CD14-positive monocyte (primary cell): ENCODE measurements around the gene UBXN7. TPM values are rescaled to one million over a fixed set of nuclear protein-coding genes. Genes with fewer than 3 reads are reported as not detected.
"Not testable (repeated sequence)": the region's sequence is repeated elsewhere in the genome, so short reads cannot be mapped to it uniquely, and the experiment has no call there.

Experiments
- DNase-seq, 3 donors: peaks; one replicate each; pipeline ENCODE4 v3.0.0-alpha.2; 2011 to 2022
- H2AFZ ChIP-seq: 2 replicates; pipeline ENCODE4 v1.6.0; 2012; ENCODE audit warnings: mild to moderate bottlenecking, low read depth, low read length, inconsistent platforms; ENCODE audit not compliant: insufficient read depth, poor library complexity, severe bottlenecking
- H3K27ac ChIP-seq, 2 donors: 1 replicate in 1 of 2; 2 replicates in 1 of 2; pipeline ENCODE4 v1.5.1; 2012 to 2013; ENCODE audit warnings: low read length in 2 of 2, control low read depth in 1 of 2, inconsistent platforms in 1 of 2, low read depth in 1 of 2, mild to moderate bottlenecking in 1 of 2
- H3K27me3 ChIP-seq, 2 donors: one replicate each; pipeline versions ENCODE4 v1.6.0 to v1.6.1; 2011 to 2013; ENCODE audit warnings: low read length in 2 of 2; ENCODE audit not compliant: control insufficient read depth in 2 of 2, insufficient read depth in 2 of 2
- H3K36me3 ChIP-seq, 2 donors: replicated peaks in 1 of 2; 1 replicate in 1 of 2; 2 replicates in 1 of 2; pipeline versions ENCODE4 v1.5.1 to v1.6.1; 2012 to 2013; ENCODE audit warnings: low read length in 2 of 2, control low read depth in 1 of 2, inconsistent platforms in 1 of 2, mild to moderate bottlenecking in 1 of 2; ENCODE audit not compliant: insufficient read depth in 2 of 2, control insufficient read depth in 1 of 2
- H3K4me1 ChIP-seq, 2 donors: 1 replicate in 1 of 2; 2 replicates in 1 of 2; pipeline versions ENCODE4 v1.5.1 to v1.6.1; 2012 to 2013; ENCODE audit warnings: low read length in 2 of 2, control low read depth in 1 of 2, inconsistent platforms in 1 of 2, mild to moderate bottlenecking in 1 of 2, moderate library complexity in 1 of 2; ENCODE audit not compliant: insufficient read depth in 2 of 2, control insufficient read depth in 1 of 2
- H3K4me2 ChIP-seq: replicated peaks from 2 replicates; pipeline ENCODE3; 2012; ENCODE audit warnings: low read length, moderate library complexity, mild to moderate bottlenecking; ENCODE audit not compliant: poor library complexity, severe bottlenecking; ENCODE audit errors: extremely low read depth
- H3K4me3 ChIP-seq, 3 experiments: fragments of 200-600 bp in 1 of 3; sonication (generic) in 1 of 3; replicated peaks in 1 of 3; 1 replicate in 2 of 3; 2 replicates in 1 of 3; pipeline ENCODE4 v1.5.1; 2011 to 2013; ENCODE audit warnings: low read length in 3 of 3, mild to moderate bottlenecking in 3 of 3, control low read depth in 2 of 3, low read depth in 2 of 3, inconsistent platforms in 1 of 3, moderate library complexity in 1 of 3
- H3K79me2 ChIP-seq: 2 replicates; pipeline ENCODE4 v1.6.0; 2012; ENCODE audit warnings: mild to moderate bottlenecking, control low read depth, inconsistent platforms, low read length, moderate library complexity; ENCODE audit not compliant: insufficient read depth
- H3K9ac ChIP-seq: 2 replicates; pipeline ENCODE4 v1.6.0; 2017; ENCODE audit warnings: low read length, mild to moderate bottlenecking; ENCODE audit not compliant: insufficient read depth, poor library complexity, severe bottlenecking
- H3K9me3 ChIP-seq, 2 donors: replicated peaks in 1 of 2; 1 replicate in 1 of 2; 2 replicates in 1 of 2; pipeline versions ENCODE4 v1.5.1 to v1.6.1; 2012 to 2013; ENCODE audit warnings: low read length in 2 of 2, control low read depth in 1 of 2; ENCODE audit not compliant: control insufficient read depth in 1 of 2, insufficient read depth in 1 of 2
- H4K20me1 ChIP-seq: 2 replicates; pipeline ENCODE4 v1.6.0; 2012; ENCODE audit warnings: mild to moderate bottlenecking, low read length, control low read depth, moderate library complexity; ENCODE audit not compliant: insufficient read depth
- H3K27ac Mint-ChIP-seq, 7 donors: one replicate each; pipeline ENCODE4 v1.8.0; 2020; ENCODE audit warnings: mild to moderate bottlenecking in 7 of 7, mixed read lengths in 7 of 7, moderate library complexity in 6 of 7, inconsistent platforms in 2 of 7
- H3K27me3 Mint-ChIP-seq, 3 donors: one replicate each; pipeline ENCODE4 v1.8.0; 2021 to 2022; ENCODE audit warnings: low read depth in 3 of 3, mild to moderate bottlenecking in 3 of 3, mixed read lengths in 3 of 3, moderate library complexity in 3 of 3, inconsistent platforms in 1 of 3
- H3K36me3 Mint-ChIP-seq, 2 donors: one replicate each; pipeline ENCODE4 v1.8.0; 2020; ENCODE audit warnings: mixed read lengths in 2 of 2, inconsistent platforms in 1 of 2, mild to moderate bottlenecking in 1 of 2
- H3K4me1 Mint-ChIP-seq: one replicate; pipeline ENCODE4 v1.8.0; 2020; ENCODE audit warnings: mild to moderate bottlenecking, mixed read lengths
- H3K4me3 Mint-ChIP-seq, 2 donors: one replicate each; pipeline ENCODE4 v1.8.0; 2020; ENCODE audit warnings: mild to moderate bottlenecking in 2 of 2, mixed read lengths in 2 of 2, moderate library complexity in 1 of 2
- H3K9me3 Mint-ChIP-seq, 7 donors: one replicate each; pipeline ENCODE4 v1.8.0; 2020 to 2022; ENCODE audit warnings: mixed read lengths in 7 of 7, mild to moderate bottlenecking in 6 of 7, moderate library complexity in 6 of 7, inconsistent platforms in 2 of 7
- WGBS: methylation state at CpG from one replicate; pipeline ENCODE4 v1.1.5; 2013; ENCODE audit warnings: missing lambda C conversion rate; ENCODE audit not compliant: insufficient coverage; 5-methylcytosine and 5-hydroxymethylcytosine counted together
- intact Hi-C, 2 donors: fragments of 100-400 bp; cut with micrococcal nuclease; formaldehyde crosslinking; loops; one replicate each; pipeline versions ENCODE4 v1.15.0 to v1.15.1; 2023
- polyA plus RNA-seq, 3 donors: library from polyadenylated mRNA; depleted of rRNA in 1 of 3; unstranded in 2 of 3; stranded (reverse) in 1 of 3; fragments of 300-500 nt in 2 of 3; fragments of >200 nt in 1 of 3; fragmentation: Illumina TruSeq in 2 of 3; gene quantifications; 1 replicate in 2 of 3; 2 replicates in 1 of 3; pipeline ENCODE4 v1.2.3, GENCODE V29; 2012 to 2021
- TF ChIP-seq, protein P1 (sequence below): fragments of 200-600 bp; IDR thresholded peaks from one replicate; pipeline ENCODE4 v1.8.0; 2022; ENCODE audit warnings: antibody characterized with exemption, mild to moderate bottlenecking

UBXN7 gene
- polyA plus RNA-seq, 3 donors, result 10.5 to 15.8 (median 13.6) TPM

DNA sequence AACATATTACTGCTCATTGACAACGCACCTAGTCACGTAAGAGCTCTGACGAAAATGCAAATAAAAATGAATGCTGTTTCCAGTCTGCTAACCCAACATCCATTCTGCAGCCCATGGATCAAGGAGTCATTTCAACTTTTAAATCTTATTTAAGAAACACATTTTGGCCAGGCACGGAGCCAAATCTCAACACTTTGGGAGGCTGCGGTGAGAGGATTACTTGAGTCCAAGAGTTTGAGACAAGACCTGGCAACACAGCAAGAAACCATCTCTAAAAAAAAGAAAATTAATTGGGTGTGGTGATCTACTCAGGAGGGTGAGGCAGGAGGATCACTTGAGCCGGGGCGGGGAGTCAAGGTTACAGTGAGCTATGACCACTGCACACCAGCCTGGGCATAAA lies 71.6 kb downstream of the UBXN7 start:
- DNase-seq, result no peak
- H4K20me1 ChIP-seq, result peaks cover 5% of the 10 kb centered on the region
- Mint-ChIP-seq H3K9me3 (peaks cover 0 to 2% (median 0%) of the 10 kb centered on the region in 7 donors), H3K27ac (no peak overlapping the region), H3K4me1 (peaks cover 6% of the 10 kb centered on the region), H3K27me3 (no peaks in the 10 kb centered on the region), H3K36me3 (peaks cover 75 to 87% of the 10 kb centered on the region in 2 donors), H3K4me3 (no peak overlapping the region)
- H3K27me3 ChIP-seq, result no peaks in the 10 kb centered on the region
- H3K9ac ChIP-seq, result no peak overlapping the region
- no peak overlapping the region for H2AFZ ChIP-seq
- H3K79me2 ChIP-seq, result peaks cover 4% of the 10 kb centered on the region
- 100% methylated on average over 3 of the region's 7 CpGs for WGBS
- no peak overlapping the region for H3K27ac ChIP-seq
- TF ChIP-seq, protein P1, sequence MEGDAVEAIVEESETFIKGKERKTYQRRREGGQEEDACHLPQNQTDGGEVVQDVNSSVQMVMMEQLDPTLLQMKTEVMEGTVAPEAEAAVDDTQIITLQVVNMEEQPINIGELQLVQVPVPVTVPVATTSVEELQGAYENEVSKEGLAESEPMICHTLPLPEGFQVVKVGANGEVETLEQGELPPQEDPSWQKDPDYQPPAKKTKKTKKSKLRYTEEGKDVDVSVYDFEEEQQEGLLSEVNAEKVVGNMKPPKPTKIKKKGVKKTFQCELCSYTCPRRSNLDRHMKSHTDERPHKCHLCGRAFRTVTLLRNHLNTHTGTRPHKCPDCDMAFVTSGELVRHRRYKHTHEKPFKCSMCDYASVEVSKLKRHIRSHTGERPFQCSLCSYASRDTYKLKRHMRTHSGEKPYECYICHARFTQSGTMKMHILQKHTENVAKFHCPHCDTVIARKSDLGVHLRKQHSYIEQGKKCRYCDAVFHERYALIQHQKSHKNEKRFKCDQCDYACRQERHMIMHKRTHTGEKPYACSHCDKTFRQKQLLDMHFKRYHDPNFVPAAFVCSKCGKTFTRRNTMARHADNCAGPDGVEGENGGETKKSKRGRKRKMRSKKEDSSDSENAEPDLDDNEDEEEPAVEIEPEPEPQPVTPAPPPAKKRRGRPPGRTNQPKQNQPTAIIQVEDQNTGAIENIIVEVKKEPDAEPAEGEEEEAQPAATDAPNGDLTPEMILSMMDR, result no peak
- no peak overlapping the region for H3K4me3 ChIP-seq
- peaks cover 55 to 79% of the 10 kb centered on the region in 2 donors for H3K36me3 ChIP-seq
- H3K9me3 ChIP-seq, result no peaks in the 10 kb centered on the region
- no peak overlapping the region for H3K4me2 ChIP-seq
- H3K4me1 ChIP-seq, result peaks cover 4 to 5% of the 10 kb centered on the region in 2 donors
- intact Hi-C loops, result no loop called here

DNA sequence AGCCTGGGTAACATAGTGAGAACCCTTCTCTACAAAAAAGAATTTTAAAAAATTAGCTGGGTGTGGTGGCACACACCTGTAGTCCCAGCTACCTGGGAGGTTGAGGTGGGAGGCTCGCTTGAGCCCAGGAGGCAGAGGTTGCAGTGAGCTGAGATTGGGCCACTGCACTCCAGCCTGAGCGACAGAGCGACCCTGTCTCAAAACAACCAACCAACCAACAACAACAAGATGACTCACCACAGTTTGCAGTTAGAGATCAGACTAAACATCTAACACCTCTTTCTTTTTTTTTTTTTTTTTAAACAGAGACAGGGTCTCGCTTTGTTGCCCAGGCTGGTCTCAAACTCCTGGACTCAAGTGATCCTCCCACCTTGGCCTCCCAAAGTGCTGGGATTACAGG lies 73.7 kb downstream of the UBXN7 start:
- not testable (repeated sequence) for H3K4me3 ChIP-seq, H3K4me1 Mint-ChIP-seq, H3K79me2 ChIP-seq, H3K4me1 ChIP-seq, H2AFZ ChIP-seq, DNase-seq, H3K9me3 Mint-ChIP-seq, H3K4me2 ChIP-seq, H3K9ac ChIP-seq, H4K20me1 ChIP-seq, H3K27me3 ChIP-seq, H3K27ac ChIP-seq, H3K27me3 Mint-ChIP-seq, H3K9me3 ChIP-seq, H3K4me3 Mint-ChIP-seq
- H3K36me3 ChIP-seq, result peaks cover 71 to 95% of the 10 kb centered on the region in 2 donors
- WGBS, result no CpG with 5 or more reads among the region's 4 CpGs
- Mint-ChIP-seq H3K27ac (peak overlapping the region in 1 of 7 donors; percentile 42), H3K36me3 (peaks cover 80 to 93% of the 10 kb centered on the region in 2 donors)
- intact Hi-C loops, result loop anchor here in 1 of 2 donors (5.0 kb wide), 1 partner anchor 41 kb away; the partner anchor contains the start of gene DYNLT2B
